Measurements from ENCODE around the gene PCCA. TPM values are rescaled to one million over a fixed set of nuclear protein-coding genes. Genes with fewer than 3 reads are reported as not detected.

PCCA gene
- total and polyA plus RNA-seq, 2 experiments from 2014 or later: 41.9 to 46.6 TPM

- no peak overlapping the region for H2AFZ ChIP-seq
- H3K4me2 ChIP-seq: no peak overlapping the region
- no peak overlapping the region for H3K4me3 ChIP-seq
- TF ChIP-seq ZNF462 (CRISPR knock-in tag; IDR thresholded peaks at IDR 0.05) (no peak), EZH2 (IDR thresholded peaks at IDR 0.05; ENCODE audit: low read depth, unreplicated experiment) (no peak), CREB1 (CRISPR knock-in tag; IDR thresholded peaks at IDR 0.05; ENCODE audit: low read depth) (no peak), POLR2AphosphoS5 (IDR thresholded peaks at IDR 0.05; ENCODE audit: low read depth) (no peak), ZNF114 (CRISPR knock-in tag; IDR thresholded peaks at IDR 0.05) (no peak), CTCF (conservative IDR thresholded peaks at IDR 0.05; ENCODE audit: low read depth in 2 of 2) (no peak), NANOG (IDR thresholded peaks at IDR 0.05; ENCODE audit: borderline replicate concordance) (no peak), EZH2phosphoT487 (IDR thresholded peaks at IDR 0.05; ENCODE audit: unreplicated experiment) (no peak), JUNB (IDR thresholded peaks at IDR 0.05; ENCODE audit: unreplicated experiment) (no peak), STAT1 (IDR thresholded peaks at IDR 0.05; ENCODE audit: unreplicated experiment) (no peak)
- TF ChIP-seq, protein P1, sequence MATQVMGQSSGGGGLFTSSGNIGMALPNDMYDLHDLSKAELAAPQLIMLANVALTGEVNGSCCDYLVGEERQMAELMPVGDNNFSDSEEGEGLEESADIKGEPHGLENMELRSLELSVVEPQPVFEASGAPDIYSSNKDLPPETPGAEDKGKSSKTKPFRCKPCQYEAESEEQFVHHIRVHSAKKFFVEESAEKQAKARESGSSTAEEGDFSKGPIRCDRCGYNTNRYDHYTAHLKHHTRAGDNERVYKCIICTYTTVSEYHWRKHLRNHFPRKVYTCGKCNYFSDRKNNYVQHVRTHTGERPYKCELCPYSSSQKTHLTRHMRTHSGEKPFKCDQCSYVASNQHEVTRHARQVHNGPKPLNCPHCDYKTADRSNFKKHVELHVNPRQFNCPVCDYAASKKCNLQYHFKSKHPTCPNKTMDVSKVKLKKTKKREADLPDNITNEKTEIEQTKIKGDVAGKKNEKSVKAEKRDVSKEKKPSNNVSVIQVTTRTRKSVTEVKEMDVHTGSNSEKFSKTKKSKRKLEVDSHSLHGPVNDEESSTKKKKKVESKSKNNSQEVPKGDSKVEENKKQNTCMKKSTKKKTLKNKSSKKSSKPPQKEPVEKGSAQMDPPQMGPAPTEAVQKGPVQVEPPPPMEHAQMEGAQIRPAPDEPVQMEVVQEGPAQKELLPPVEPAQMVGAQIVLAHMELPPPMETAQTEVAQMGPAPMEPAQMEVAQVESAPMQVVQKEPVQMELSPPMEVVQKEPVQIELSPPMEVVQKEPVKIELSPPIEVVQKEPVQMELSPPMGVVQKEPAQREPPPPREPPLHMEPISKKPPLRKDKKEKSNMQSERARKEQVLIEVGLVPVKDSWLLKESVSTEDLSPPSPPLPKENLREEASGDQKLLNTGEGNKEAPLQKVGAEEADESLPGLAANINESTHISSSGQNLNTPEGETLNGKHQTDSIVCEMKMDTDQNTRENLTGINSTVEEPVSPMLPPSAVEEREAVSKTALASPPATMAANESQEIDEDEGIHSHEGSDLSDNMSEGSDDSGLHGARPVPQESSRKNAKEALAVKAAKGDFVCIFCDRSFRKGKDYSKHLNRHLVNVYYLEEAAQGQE (IDR thresholded peaks at IDR 0.05; ENCODE audit: unreplicated experiment): no peak
- TF ChIP-seq, protein P2, sequence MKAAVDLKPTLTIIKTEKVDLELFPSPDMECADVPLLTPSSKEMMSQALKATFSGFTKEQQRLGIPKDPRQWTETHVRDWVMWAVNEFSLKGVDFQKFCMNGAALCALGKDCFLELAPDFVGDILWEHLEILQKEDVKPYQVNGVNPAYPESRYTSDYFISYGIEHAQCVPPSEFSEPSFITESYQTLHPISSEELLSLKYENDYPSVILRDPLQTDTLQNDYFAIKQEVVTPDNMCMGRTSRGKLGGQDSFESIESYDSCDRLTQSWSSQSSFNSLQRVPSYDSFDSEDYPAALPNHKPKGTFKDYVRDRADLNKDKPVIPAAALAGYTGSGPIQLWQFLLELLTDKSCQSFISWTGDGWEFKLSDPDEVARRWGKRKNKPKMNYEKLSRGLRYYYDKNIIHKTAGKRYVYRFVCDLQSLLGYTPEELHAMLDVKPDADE (IDR thresholded peaks at IDR 0.05): no peak
- no peak for DNase-seq (ENCODE audit: low spot score)
- no peaks in the 10 kb centered on the region for H3K27me3 ChIP-seq (ENCODE audit: insufficient read depth)
- Mint-ChIP-seq H3K27me3 (ENCODE audit: insufficient read depth, low read depth, poor library complexity) (peaks cover 2% of the 10 kb centered on the region), H3K4me3 (no peak overlapping the region), H3K27ac (no peak overlapping the region), H3K36me3 (ENCODE audit: low read depth) (peaks cover 3% of the 10 kb centered on the region; the same call in 1 of the 3 replicates), H3K9me3 (no peaks in the 10 kb centered on the region), H3K4me1 (peaks cover 35% of the 10 kb centered on the region)
- H3F3A ChIP-seq (replicated peaks; ENCODE audit: low read depth): no peaks in the 10 kb centered on the region
- no peaks in the 10 kb centered on the region for H3K79me2 ChIP-seq (replicated peaks; ENCODE audit: insufficient read depth)
- ATAC-seq: no peak
- H4K20me1 ChIP-seq (replicated peaks; ENCODE audit: insufficient read depth): no peaks in the 10 kb centered on the region
- peaks cover 16% of the 10 kb centered on the region; the same call in 1 of the 2 replicates for H3K4me1 ChIP-seq (ENCODE audit: insufficient read depth)
- H3K27ac ChIP-seq (ENCODE audit: low read depth): no peak overlapping the region
- no peaks in the 10 kb centered on the region for H3K36me3 ChIP-seq (ENCODE audit: insufficient read depth)
- 0 out of 2 replicates have a peak, but pooled peaks cover 3% of the 10 kb centered on the region for H3K9me2 ChIP-seq (ENCODE audit: insufficient read depth)
Measured at GRCh38 chr13:100483841-100484381, 395.0 kb downstream of the PCCA start.

Measured in GM23338 (cell line).